OCI-LY1 (cell line): ENCODE results near the gene IL10.

ENCODE experiments used
- H2AFZ ChIP-seq: fragments of 200-600 bp; sonication (generic), shearing (Covaris generic); 2 replicates; pipeline ENCODE4 v1.6.0; 2014; ENCODE audit warnings: antibody characterized with exemption, mild to moderate bottlenecking, low read length
- H3F3A ChIP-seq: fragments of 200-600 bp; sonication (generic), shearing (Covaris generic); 2 replicates; pipeline ENCODE4 v1.6.0; 2014; ENCODE audit warnings: mild to moderate bottlenecking, antibody characterized with exemption, low read length, moderate library complexity; ENCODE audit not compliant: insufficient read depth
- H3K27ac ChIP-seq: fragments of 200-600 bp; sonication (generic); 2 replicates; pipeline ENCODE4 v1.5.1; 2014; ENCODE audit warnings: low read length, mixed run types, mild to moderate bottlenecking, low read depth; ENCODE audit not compliant: poor library complexity, severe bottlenecking
- H3K27me3 ChIP-seq: fragments of 200-600 bp; sonication (generic); 2 replicates; pipeline ENCODE4 v1.6.0; 2014; ENCODE audit warnings: antibody characterized with exemption, mild to moderate bottlenecking, low read length, moderate library complexity; ENCODE audit not compliant: insufficient read depth
- H3K36me3 ChIP-seq: fragments of 200-600 bp; sonication (generic); 2 replicates; pipeline ENCODE4 v1.6.1; 2014; ENCODE audit warnings: mild to moderate bottlenecking, antibody characterized with exemption, low read length, moderate library complexity, mixed read lengths; ENCODE audit not compliant: insufficient read depth
- H3K4me1 ChIP-seq: fragments of 200-600 bp; sonication (generic); 2 replicates; pipeline ENCODE4 v1.5.1; 2014; ENCODE audit warnings: mild to moderate bottlenecking, low read length, moderate library complexity; ENCODE audit not compliant: insufficient read depth, severe bottlenecking
- H3K4me2 ChIP-seq: fragments of 200-600 bp; sonication (generic), shearing (Covaris generic); 2 replicates; pipeline ENCODE4 v1.6.1; 2014; ENCODE audit warnings: low read length
- H3K4me3 ChIP-seq: fragments of 200-600 bp; sonication (generic); 2 replicates; pipeline ENCODE4 v1.5.1; 2014; ENCODE audit warnings: low read length, low read depth, mild to moderate bottlenecking, mixed read lengths; ENCODE audit not compliant: poor library complexity, severe bottlenecking
- H3K79me2 ChIP-seq: fragments of 200-600 bp; shearing (Covaris generic); 2 replicates; pipeline ENCODE4 v1.6.1; 2016; ENCODE audit warnings: mixed run types, low read length, mixed read lengths; ENCODE audit not compliant: insufficient read depth
- H3K9ac ChIP-seq: fragments of 200-600 bp; sonication (generic), shearing (Covaris generic); 2 replicates; pipeline ENCODE4 v1.6.1; 2014; ENCODE audit warnings: mild to moderate bottlenecking, low read length, mixed read lengths
- H3K9me2 ChIP-seq: fragments of 200-600 bp; sonication (generic), shearing (Covaris generic); 2 replicates; pipeline ENCODE4 v1.6.1; 2014; ENCODE audit warnings: low read depth, mild to moderate bottlenecking, low read length, mixed read lengths
- H3K9me3 ChIP-seq: fragments of 200-600 bp; shearing (Covaris generic); 2 replicates; pipeline ENCODE4 v1.6.1; 2014; ENCODE audit warnings: low read length, mixed read lengths
- H4K20me1 ChIP-seq: fragments of 200-600 bp; sonication (generic), shearing (Covaris generic); 2 replicates; pipeline ENCODE4 v1.6.0; 2016; ENCODE audit warnings: mild to moderate bottlenecking, low read length; ENCODE audit not compliant: insufficient read depth
- EZH2 ChIP-seq: fragments of 200-600 bp; sonication (generic), shearing (Covaris generic); IDR thresholded peaks from 2 replicates; pipeline ENCODE4 v1.8.0; 2017; ENCODE audit warnings: borderline replicate concordance, mixed run types, mild to moderate bottlenecking, antibody characterized with exemption, low read length, moderate library complexity, mixed read lengths
- TF ChIP-seq, protein P1 (sequence below): fragments of 200-600 bp; sonication (generic), shearing (Covaris generic); IDR thresholded peaks from 2 replicates; pipeline ENCODE4 v1.5.1; 2017; ENCODE audit warnings: mild to moderate bottlenecking, antibody characterized with exemption, low read length, moderate library complexity, mixed read lengths

IL10 gene

DNA sequence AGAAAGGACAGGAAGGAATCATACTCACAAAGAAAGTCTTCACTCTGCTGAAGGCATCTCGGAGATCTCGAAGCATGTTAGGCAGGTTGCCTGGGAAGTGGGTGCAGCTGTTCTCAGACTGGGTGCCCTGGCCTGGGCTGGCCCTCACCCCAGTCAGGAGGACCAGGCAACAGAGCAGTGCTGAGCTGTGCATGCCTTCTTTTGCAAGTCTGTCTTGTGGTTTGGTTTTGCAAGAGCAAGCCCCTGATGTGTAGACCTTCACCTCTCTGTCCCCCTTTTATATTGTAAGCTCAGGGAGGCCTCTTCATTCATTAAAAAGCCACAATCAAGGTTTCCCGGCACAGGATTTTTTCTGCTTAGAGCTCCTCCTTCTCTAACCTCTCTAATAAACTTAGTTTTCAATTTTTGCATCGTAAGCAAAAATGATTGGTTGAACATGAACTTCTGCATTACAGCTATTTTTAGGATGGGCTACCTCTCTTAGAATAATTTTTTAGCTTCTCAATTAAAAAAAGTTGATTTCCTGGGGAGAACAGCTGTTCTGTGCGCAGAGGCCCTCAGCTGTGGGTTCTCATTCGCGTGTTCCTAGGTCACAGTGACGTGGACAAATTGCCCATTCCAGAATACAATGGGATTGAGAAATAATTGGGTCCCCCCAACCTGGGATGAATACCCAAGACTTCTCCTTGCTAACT is at the start of gene IL10:
IL10 (minus strand) TSS at position 252 of the 695 bp plus-strand sequence; CDS start at position 193, 59 bp downstream.
- TF ChIP-seq, protein P1, sequence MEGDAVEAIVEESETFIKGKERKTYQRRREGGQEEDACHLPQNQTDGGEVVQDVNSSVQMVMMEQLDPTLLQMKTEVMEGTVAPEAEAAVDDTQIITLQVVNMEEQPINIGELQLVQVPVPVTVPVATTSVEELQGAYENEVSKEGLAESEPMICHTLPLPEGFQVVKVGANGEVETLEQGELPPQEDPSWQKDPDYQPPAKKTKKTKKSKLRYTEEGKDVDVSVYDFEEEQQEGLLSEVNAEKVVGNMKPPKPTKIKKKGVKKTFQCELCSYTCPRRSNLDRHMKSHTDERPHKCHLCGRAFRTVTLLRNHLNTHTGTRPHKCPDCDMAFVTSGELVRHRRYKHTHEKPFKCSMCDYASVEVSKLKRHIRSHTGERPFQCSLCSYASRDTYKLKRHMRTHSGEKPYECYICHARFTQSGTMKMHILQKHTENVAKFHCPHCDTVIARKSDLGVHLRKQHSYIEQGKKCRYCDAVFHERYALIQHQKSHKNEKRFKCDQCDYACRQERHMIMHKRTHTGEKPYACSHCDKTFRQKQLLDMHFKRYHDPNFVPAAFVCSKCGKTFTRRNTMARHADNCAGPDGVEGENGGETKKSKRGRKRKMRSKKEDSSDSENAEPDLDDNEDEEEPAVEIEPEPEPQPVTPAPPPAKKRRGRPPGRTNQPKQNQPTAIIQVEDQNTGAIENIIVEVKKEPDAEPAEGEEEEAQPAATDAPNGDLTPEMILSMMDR: no peak
- no peak for TF ChIP-seq EZH2
- Histone ChIP-seq H3K9me2 (no peaks in the 10 kb centered on the region), H3K4me2 (no peak within 1 kb of the TSS), H3K9ac (no peak within 1 kb of the TSS), H3K4me3 (no peak within 1 kb of the TSS), H3K9me3 (no peaks in the 10 kb centered on the region), H3K27me3 (peaks cover 3% of the 10 kb centered on the region; the same call in 1 of the 2 replicates), H3K27ac (no peak within 1 kb of the TSS), H3K4me1 (peaks cover 7% of the 10 kb centered on the region), H3F3A (no peaks in the 10 kb centered on the region), H4K20me1 (no peaks in the 10 kb centered on the region), H3K79me2 (no peaks in the 10 kb centered on the region), H2AFZ (no peak within 1 kb of the TSS), H3K36me3 (no peaks in the 10 kb centered on the region; the same call in 1 of the 2 replicates)

DNA sequence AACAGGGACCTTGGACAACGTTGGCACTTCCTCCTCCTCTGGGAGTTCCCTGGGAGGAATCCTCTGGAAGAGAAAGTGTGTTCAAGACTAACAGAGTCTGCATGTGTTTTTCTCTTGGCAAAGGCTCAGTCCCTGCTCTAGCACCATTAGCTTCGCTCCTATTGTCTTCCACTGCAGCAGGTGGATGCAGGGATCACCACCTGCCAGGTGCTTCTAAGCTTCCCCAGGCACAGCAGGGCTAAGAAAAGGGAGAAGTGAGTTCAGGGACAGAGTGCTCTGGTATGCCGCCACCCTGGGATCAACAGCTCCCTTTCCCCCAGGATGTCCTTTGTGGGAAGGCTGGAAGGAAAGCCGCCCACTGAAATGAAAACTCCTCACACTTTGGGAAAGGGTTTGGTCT is 49.2 kb upstream of the IL10 start:
- Histone ChIP-seq H3K9ac (no peak overlapping the region), H3K27me3 (no peaks in the 10 kb centered on the region)
- TF ChIP-seq EZH2: no peak
- TF ChIP-seq, protein P1: no peak

DNA sequence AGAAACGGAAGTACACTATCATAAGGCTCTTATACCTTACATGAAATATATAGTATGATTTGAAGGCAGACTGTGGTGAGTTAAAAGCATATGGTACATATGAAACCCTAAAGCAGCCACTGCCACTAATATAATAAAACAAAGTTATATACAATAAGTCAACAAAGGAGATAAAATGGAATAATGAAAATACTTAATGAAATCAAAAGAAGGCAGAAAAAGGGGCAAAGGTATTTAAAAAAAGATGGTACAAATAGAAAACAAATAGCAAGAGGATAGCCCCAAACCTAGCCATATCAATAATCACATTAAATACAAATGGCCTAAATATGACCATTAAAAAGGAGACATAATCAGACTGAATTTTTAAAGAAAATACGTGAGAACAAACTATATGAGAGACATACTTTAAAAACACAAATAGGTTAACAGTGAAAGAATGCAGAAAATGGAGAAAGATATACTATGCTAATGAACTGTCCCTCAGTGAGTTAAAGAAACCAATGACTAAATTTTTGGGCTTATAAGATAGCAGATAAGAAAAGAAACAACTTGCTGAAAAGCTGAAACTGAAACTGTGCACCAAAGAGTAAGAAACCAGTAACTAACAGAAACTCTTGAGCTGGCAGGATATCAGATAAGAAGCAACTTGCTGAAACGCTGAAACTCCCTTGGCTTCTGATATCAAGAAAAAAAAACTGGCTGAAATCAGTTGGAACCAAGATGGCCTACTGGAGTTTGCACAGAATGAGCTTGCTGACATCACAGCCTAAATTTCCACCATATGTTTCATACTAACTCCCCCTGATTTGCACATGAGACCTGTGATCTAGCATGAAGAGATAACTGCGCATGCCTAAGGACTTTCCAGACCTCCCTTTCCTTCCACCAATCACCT is 44.3 kb upstream of the IL10 start:
- peaks cover 9% of the 10 kb centered on the region; the same call in 1 of the 2 replicates for H3K27me3 ChIP-seq
- H2AFZ ChIP-seq: no peak overlapping the region; the same call in 1 of the 2 replicates
- H3K9me2 ChIP-seq: no peaks in the 10 kb centered on the region
- H4K20me1 ChIP-seq: no peaks in the 10 kb centered on the region
- no peak overlapping the region for H3K27ac ChIP-seq
- H3K79me2 ChIP-seq: no peaks in the 10 kb centered on the region
- no peaks in the 10 kb centered on the region for H3K4me1 ChIP-seq
- H3K9ac ChIP-seq: no peak overlapping the region
- H3K4me3 ChIP-seq: no peak overlapping the region
- H3K9me3 ChIP-seq: peaks cover 12% of the 10 kb centered on the region; the same call in 1 of the 2 replicates
- TF ChIP-seq EZH2: no peak
- TF ChIP-seq, protein P1: no peak
- no peak overlapping the region for H3K4me2 ChIP-seq
- no peaks in the 10 kb centered on the region for H3K36me3 ChIP-seq
- no peaks in the 10 kb centered on the region for H3F3A ChIP-seq

More for the DNA sequence above, 49.2 kb upstream of the IL10 start:
- H3K36me3 ChIP-seq: no peaks in the 10 kb centered on the region
- H3K9me3 ChIP-seq: no peaks in the 10 kb centered on the region
- H3K4me1 ChIP-seq: no peaks in the 10 kb centered on the region
- H4K20me1 ChIP-seq: no peaks in the 10 kb centered on the region
- H3F3A ChIP-seq: no peaks in the 10 kb centered on the region
- H3K27ac ChIP-seq: no peak overlapping the region
- H3K9me2 ChIP-seq: no peaks in the 10 kb centered on the region
- no peak overlapping the region for H3K4me2 ChIP-seq
- no peak overlapping the region for H3K4me3 ChIP-seq
- H3K79me2 ChIP-seq: no peaks in the 10 kb centered on the region
- H2AFZ ChIP-seq: no peak overlapping the region
